IPS-11a (cell line): ENCODE data around the gene MANF.

Experiments used
- H3K4me3 ChIP-seq: one replicate; pipeline ENCODE4 v1.5.1; 2013; ENCODE audit warnings: low read depth, low read length, control low read depth

The MANF gene

DNA sequence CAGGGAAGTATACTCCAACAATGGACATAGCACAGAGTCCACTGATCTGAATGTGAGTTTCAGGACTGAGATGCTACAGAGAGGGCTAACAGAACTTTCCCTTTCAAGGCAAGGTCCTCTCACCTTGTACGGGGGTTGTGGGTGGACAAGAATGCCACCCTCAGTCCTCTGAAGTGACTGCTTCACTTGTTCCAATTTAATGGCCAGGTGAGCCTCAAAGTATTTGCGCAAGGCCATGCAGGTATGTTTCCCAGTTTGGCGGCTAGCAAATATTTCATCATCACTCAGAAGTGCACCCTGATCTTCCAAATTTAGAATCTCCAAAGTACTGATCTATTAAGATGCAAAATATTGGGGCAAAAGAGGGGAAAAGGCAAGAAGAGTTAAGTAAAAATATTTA is 44.0 kb downstream of the MANF start:
- no peak overlapping the region for H3K4me3 ChIP-seq

DNA sequence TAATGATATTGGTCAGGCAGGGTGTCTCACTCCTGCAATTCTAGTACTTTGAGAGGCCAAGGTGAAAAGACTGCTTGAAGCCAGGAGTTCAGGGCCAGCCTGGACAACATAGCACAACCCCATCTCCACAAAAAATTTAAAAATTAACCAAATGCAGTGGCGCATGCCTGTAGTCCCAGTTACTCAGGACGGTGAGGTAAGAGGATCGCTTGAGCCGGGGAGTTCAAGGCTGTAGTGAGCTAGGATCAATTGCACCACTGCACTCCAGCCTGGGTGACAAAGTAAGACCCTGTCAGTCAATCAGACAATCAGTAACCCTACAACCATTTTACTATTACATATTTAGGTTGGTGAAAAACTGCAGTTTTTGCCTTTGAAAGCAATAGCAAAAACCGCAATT is 49.0 kb downstream of the MANF start:
- no peak overlapping the region for H3K4me3 ChIP-seq

DNA sequence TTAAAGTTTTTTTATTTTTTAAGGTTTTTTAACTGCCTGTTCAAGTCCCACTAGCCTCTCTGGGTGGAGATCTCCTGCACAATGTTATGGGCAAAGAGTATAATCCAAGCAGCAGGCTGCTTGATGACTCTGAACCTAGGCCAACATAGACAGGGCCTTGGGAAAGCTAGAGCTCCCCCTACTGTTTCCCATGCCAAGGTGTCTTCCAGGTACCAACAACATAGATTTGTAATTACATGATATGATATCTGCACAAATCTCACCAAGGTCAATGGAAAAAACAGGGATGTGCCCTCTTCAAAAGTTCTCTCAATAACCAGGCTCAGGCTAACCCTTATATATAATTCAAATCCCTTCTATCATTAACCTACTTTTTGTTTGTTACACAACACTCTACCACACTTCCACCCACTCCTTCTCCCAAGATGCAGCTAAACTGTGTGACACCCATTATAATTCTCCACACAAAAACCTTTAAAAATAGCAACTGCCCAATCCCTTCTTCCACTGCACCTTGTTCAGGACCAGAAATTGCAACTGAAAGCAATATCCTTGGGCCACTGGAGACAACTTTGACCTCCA is 49.7 kb downstream of the MANF start:
- no peak overlapping the region for H3K4me3 ChIP-seq

DNA sequence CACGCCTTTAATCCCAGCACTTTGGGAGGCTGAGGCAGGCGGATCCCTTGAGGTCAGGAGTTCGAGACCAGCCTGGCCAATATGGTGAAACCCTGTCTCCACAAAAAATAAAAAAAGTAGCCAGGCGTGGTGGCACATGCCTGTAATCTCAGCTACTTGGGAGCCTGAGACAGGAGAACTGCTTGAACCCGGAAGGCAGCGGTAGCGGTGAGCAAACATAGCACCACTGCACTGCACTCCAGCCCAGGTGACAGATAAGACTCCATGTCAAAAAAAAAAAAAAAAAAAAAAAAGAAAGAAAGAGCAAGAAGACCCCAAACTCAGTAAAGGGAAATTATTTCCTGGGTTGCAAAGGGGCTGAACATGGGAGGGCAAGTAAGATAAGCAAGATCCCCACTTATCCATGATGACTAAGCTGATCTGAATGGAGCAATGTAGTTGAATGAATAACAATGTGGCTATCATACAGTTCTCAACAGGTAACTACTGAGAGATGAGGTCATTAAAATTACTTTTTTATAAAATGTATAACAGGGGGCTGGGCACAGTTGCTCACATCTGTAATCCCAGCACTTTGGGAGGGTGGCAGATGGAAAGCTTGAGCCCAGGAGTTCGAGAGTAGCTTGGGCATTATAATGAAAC is 52.0 kb downstream of the MANF start:
- no peak overlapping the region for H3K4me3 ChIP-seq
